CD1c-positive myeloid dendritic cell (primary cell): Measurements from ENCODE around the gene EMC7.
"Not testable (repeated sequence)": the region's sequence is repeated elsewhere in the genome, so short reads cannot be mapped to it uniquely, and the experiment has no call there.

ENCODE experiments used
- DNase-seq: peaks from one replicate; pipeline ENCODE4 v3.0.0-alpha.2; 2016; ENCODE audit errors: extremely low spot score

The EMC7 gene

GRCh38 chr15:34101366-34102174, at the start of gene EMC7, which contains the start of gene PGBD4:
EMC7 (minus strand) TSS chr15:34101862; CDS start chr15:34101839, 23 bp downstream.
PGBD4 (plus strand) TSS chr15:34102083; CDS start chr15:34102532, 449 bp downstream.
- peak; percentile 99 for DNase-seq

GRCh38 chr15:34147371-34148140, 45.9 kb upstream of the EMC7 start:
- no peak for DNase-seq

- no peak for DNase-seq
These were observed 31.8 kb upstream of the EMC7 start for GRCh38 chr15:34133511-34133910.

- no peak for DNase-seq
These were observed 31.2 kb upstream of the EMC7 start for GRCh38 chr15:34132881-34133280.

DNA sequence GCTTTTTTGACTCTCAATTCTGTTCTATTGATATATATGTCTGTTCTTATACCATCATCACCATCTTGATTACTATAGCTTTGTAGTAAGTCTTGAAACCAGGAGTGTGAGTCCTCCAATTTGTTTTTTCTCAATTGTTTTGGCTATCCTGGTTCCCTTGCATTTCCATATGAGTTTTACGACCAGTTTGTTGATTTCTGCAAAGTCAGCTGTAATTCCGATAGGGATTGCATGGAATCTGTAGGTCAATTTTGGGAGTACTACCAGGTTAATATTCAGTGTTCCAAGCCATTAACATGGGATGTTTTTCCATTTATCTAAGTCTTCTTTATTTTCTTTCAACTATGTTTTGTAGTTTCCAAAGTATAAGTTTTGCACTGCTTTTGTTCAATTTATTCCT, 27.2 kb upstream of the EMC7 start:
- DNase-seq = no peak

DNA sequence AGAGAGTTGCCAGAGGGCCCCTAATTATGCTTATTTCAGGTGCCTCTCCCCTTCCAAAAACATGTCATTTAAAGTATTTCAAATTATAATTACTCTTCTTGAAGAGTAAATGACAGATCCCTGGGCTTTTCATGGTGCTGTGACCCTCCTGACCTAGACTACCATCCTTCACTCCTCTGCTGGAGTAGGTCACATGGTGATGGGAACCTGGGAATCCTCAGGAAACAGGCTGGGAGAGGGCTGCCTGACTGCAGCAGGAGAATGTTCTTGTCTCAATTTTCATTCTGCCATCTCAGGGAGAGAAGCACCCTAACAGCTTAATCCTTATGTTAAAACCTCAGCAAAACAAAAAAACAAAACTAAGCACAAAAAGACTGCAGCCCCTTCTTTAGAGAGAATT, 24.9 kb upstream of the EMC7 start:
- no peak for DNase-seq

DNA sequence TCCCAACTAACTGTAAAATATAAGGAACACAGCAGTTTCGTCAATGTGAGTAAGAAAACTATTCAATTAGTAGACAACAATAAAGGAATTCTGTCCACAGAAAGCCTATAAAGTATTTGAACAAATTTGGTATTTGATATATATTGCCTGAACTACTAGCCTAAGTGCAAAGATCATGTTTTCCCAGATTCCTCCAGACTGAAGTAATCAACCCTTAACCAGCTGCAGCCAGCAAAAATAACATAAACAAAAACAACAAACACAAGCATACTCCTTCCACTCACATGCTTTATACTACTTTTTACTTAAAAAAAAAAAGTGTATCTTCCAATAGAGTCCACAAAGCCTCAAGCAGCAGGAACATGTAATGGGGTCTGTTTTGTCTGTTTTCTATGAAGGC, 24.3 kb upstream of the EMC7 start:
- no peak for DNase-seq

- no peak for DNase-seq
These were observed 23.0 kb upstream of the EMC7 start for GRCh38 chr15:34124651-34125050.

DNA sequence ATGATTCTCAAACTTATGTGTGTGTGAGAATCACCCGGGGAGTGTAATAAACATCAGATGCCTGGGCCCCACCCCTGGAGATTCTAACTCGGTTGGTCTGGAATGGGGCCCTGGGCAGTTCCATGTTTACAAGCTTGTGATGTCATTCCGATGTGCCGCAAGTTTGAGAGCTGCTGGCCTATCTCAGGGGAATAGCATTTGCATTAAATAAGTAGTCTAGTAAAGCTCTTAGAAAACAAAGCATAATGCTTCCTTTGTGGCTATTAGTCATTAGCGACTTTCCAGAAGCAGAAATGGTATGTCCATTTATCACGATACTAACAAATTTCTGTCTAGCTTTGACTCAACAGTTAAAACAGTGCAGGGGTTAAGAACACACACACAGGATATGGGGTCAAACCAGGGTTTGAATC, 21.1 kb upstream of the EMC7 start:
- DNase-seq = no peak

DNA sequence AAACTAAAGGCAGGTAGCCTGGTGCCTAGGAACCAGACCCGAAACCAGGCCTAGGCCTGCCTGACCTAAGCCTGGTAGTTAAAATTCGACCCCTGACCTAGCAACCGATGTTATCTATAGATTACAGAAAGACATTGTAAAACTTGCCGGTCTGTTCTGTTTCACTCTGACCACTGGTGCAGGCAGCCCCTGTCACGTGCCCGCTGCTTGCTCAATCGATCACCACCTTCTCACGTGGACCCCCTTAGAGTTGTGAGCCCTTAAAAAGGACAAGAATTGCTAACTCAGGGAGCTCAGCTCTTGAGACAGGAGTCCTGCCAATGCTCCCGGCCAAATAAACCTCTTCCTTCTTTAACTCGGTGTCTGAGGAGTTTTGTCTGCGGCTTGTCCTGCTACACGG, 20.1 kb upstream of the EMC7 start:
- DNase-seq = not testable (repeated sequence)

- DNase-seq = not testable (repeated sequence)
These were observed 18.8 kb upstream of the EMC7 start for GRCh38 chr15:34120420-34120819.

DNA sequence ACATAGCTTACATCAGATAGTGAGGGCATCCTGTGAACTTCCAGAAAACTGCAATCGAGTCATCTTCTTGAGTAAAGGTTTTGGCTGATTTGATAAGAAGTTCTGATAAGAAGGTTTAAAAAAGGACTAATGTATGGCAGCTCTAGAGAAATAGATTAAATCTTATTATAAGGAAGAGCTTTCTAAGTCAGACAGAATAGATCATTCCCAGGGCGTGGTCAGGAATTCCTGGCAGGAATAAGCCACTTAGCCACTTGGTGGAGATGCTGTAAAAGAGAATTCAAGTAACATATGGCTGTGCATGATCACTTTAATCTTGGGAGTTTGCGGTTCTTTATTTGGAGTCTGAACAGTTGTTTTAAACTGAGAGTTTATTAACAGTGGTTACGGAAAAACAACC, 17.6 kb upstream of the EMC7 start:
- DNase-seq = no peak

GRCh38 chr15:34116620-34117019, 15.0 kb upstream of the EMC7 start:
- DNase-seq = no peak

GRCh38 chr15:34114739-34115138, 13.1 kb upstream of the EMC7 start:
- DNase-seq = no peak

GRCh38 chr15:34114215-34114614, 12.6 kb upstream of the EMC7 start:
- no peak for DNase-seq

- no peak for DNase-seq
These were observed 9.8 kb upstream of the EMC7 start for GRCh38 chr15:34111488-34111887.

DNA sequence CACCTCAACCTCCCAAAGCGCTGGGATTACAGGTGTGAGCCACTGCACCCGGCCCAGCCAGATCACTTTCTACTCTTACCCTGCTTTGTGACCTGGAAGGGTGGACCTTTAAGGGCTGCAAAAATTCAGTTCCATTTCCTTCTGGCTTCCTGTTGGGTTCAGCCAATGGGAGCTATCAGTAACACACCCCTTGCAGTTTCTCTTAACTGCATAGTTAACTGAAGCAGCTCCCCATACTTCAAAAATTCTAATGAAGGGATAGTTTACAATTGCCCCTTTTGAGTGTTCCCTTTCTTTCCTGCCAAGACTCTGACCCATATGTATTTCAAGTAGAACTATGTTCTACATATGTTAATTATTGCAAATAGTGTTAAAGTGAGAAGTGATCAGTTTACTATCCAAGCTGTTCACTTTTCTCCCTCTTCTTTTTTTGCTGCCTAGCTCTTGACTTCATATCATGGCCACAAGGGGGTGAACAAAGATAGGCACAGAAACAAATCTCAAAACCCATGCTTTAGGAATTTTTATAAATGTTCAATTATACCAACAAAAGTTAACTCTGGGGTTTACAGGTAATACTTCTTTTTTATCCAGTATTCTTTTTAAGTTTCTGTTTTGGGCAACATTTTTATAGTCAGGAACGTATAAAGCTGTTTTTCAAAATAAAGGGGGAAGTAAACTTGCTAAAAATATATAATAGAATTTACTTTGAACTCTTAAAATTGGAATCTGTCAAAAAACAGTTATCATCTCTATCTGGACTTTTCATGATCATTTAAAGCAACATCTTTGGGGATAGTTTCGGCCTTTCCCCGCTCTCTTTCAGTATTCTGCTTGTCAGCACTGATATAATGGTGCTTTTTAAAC, 8.4 kb upstream of the EMC7 start:
- peak; percentile 47 for DNase-seq

DNA sequence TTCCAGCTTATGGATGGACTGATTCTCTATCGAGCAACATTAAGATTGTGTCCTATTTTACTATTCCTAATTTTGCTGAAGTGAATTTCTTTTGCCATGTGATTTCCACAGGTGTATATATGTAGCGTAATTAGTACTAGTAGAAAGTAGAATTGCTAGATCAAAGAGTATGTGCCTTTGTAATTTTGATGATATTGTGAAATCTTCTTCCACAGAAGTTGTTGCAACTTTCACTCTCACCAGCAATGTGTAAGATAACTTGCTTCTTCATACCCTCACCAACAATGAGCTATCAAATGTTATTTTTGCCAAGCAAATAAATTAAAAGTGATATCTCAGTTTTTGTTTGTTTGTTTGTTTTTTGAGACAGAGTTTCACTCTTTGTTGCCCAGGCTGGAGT, 5.7 kb upstream of the EMC7 start:
- DNase-seq = no peak

- DNase-seq = no peak
These were observed 4.8 kb upstream of the EMC7 start for GRCh38 chr15:34106423-34106822.

DNA sequence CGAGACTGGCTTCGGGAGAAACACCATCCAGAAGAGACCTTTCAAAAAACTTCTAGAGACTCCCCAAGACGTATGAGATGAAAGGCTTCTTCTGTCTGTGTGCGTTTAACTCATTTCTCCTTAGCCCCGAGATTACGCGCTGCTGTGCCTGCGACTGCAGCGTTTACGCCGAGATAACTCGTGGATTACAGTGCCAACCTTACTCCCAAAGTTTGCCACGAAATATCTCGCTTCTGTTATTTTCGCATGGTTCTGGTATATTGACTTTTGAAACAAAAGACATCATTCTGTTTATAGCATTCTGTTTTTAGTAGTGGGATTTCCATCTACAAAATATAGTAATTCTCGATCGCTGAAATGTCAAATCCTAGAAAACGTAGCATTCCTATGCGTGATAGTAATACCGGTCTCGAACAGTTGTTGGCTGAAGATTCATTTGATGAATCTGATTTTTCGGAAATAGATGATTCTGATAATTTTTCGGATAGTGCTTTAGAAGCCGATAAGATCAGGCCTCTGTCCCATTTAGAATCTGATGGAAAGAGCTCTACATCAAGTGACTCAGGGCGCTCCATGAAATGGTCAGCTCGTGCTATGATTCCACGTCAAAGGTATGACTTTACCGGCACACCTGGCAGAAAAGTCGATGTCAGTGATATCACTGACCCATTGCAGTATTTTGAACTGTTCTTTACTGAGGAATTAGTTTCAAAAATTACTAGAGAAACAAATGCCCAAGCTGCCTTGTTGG, 688 bp upstream of the EMC7 start:
- DNase-seq = no peak

GRCh38 chr15:34099914-34100313, 1.7 kb downstream of the EMC7 start:
- no peak for DNase-seq
